Measurements from ENCODE around the gene TMEM100.
"Not testable (repeated sequence)": the region's sequence is repeated elsewhere in the genome, so short reads cannot be mapped to it uniquely, and the experiment has no call there.

The TMEM100 gene

GRCh38 chr17:55687037-55687436 is 35.6 kb downstream of the TMEM100 start:
- no peak for DNase-seq (ENCODE audit: low read depth)

- no peak for DNase-seq (ENCODE audit: low read depth)
Measured at GRCh38 chr17:55683550-55684315, 38.9 kb downstream of the TMEM100 start.

DNA sequence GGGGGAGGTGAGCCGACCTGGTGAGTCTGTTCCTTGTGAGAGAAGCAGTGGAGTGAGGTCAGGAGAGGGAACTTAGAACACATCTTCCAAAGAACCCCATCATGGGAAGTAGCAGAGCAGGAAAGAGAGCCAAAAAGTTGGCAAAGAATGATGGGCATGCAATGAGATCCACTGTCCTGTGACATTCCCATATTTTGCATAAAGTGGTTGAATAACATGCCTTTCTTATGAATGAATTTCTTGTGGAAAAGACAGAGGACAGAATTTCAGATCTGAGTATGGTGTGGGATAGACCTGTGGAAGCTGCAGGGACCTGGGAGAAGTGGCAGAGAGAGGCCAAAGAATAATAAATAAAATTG is 41.3 kb downstream of the TMEM100 start:
- peak; percentile 47 for DNase-seq (ENCODE audit: low read depth)

- no peak for DNase-seq (ENCODE audit: low read depth)
Measured at GRCh38 chr17:55680686-55681341, 41.9 kb downstream of the TMEM100 start.

DNA sequence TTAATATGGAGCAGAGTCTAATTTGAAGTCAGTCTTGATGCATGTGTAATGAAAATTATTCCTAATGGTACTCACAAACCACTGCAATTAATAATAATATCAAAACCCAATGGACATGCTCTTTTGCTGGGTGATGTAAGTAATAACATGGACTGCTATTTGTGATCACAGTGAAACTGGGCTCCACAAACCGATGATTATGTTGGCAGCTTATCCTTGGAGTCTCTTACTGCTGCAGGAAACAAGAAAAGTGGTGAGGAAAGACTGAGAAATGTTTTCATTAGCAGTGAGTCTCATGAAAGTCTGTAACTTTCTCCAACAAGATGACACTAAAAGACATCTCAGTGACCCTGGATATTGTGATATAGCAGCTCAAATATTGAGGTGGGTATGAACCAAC is 45.2 kb downstream of the TMEM100 start:
- DNase-seq (ENCODE audit: low read depth), result peak; percentile 38

- DNase-seq (ENCODE audit: low read depth), result no peak
Measured at GRCh38 chr17:55676274-55676673, 46.4 kb downstream of the TMEM100 start.

- DNase-seq (ENCODE audit: low read depth), result peak; percentile 64
Measured at GRCh38 chr17:55673743-55674506, 48.7 kb downstream of the TMEM100 start.

DNA sequence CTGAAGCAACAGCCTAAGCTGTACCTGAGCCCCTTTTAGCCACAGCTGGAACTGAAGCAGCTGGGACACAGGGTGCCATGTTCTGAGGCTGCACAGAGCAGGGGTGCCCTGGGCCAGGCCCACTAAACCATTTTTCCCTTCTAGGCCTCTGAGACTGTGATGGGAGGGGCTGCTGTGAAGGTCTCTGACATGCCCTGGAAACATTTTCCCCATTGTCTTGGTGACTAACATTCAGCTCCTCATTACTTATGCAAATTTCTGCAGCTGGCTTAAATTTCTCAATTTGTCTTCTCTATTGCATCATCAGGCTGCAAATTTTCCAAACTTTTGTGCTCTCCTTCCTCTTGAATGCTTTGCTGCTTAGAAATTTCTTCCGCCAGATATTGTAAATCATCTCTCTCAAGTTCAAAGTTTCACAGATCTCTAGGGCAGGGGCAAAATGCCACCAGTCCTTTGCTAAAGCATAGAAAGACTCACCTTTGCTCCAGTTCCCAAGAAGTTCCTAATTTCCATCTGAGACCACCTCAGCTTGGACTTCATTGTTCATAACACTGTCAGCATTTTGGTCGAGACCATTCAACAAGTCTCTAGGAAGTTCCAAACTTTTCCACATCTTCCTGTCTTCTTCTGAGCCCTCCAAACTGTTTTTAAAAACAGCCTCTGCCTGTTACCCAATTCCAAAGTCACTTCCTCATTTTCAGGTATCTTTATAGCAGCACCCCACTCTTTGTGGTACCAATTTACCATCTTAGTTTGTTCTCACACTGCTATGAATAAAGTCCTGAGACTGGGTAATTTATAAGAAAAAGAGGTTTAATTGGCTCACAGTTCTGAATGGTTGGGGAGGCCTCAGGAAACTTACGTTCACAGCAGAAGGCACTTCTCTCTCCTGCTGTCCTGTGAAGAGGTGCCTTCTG is 49.8 kb downstream of the TMEM100 start:
- DNase-seq (ENCODE audit: low read depth), result peak; percentile 82

- not testable (repeated sequence) for DNase-seq (ENCODE audit: low read depth)
Measured at GRCh38 chr17:55672010-55672409, 50.7 kb downstream of the TMEM100 start.

Data from fibroblast of gingiva (primary cell).